Testis (tissue), 2 donors: ENCODE measurements around the gene ANKRD44.

Source experiments
- CTCF ChIP-seq, 3 experiments: fragments of 450-650 bp in 2 of 3; fragments of 200-600 bp in 1 of 3; sonication (generic) in 1 of 3; IDR thresholded peaks; one replicate each; pipeline ENCODE4 v1.5.1; 2016 to 2019; ENCODE audit warnings: antibody characterized with exemption in 3 of 3, mild to moderate bottlenecking in 2 of 3, moderate library complexity in 1 of 3
- POLR2A ChIP-seq: fragments of 450-650 bp; IDR thresholded peaks from one replicate; pipeline ENCODE4 v1.6.1; 2017; ENCODE audit warnings: antibody characterized with exemption, mild to moderate bottlenecking, moderate library complexity

- no peak for TF ChIP-seq CTCF (IDR thresholded peaks at IDR 0.05)
- no peak for TF ChIP-seq POLR2A
Measured at GRCh38 chr2:197254776-197255530, 55.6 kb downstream of the ANKRD44 start.
